H9 (cell line): Measurements from ENCODE around the gene PTTG1IP. TPM values are rescaled to one million over a fixed set of nuclear protein-coding genes. Genes with fewer than 3 reads are reported as not detected.

Source experiments
- DNase-seq: peaks from one replicate; pipeline ENCODE4 v3.0.0-alpha.2; 2017
- H2AFZ ChIP-seq: one replicate; pipeline ENCODE4 v1.6.1; 2013; ENCODE audit warnings: mild to moderate bottlenecking, low read length, control low read depth, moderate library complexity
- H2AK5ac ChIP-seq: 2 replicates; pipeline ENCODE4 v1.6.1; 2013; ENCODE audit warnings: low read length, control low read depth, mixed read lengths; ENCODE audit not compliant: insufficient read length
- H2BK120ac ChIP-seq: one replicate; pipeline ENCODE4 v1.6.1; 2013; ENCODE audit warnings: low read depth, mild to moderate bottlenecking, low read length, control low read depth, inconsistent platforms; ENCODE audit not compliant: poor library complexity, severe bottlenecking
- H2BK12ac ChIP-seq: 2 replicates; pipeline ENCODE4 v1.6.1; 2013; ENCODE audit warnings: low read length, control low read depth, mixed read lengths, low read depth; ENCODE audit not compliant: insufficient read length
- H2BK15ac ChIP-seq: 2 replicates; pipeline ENCODE4 v1.6.1; 2013; ENCODE audit warnings: low read depth, low read length, control low read depth
- H2BK20ac ChIP-seq: one replicate; pipeline ENCODE4 v1.6.1; 2013; ENCODE audit warnings: low read depth, mild to moderate bottlenecking, low read length, control low read depth, inconsistent platforms; ENCODE audit not compliant: poor library complexity, severe bottlenecking
- H2BK5ac ChIP-seq: 2 replicates; pipeline ENCODE4 v1.6.1; 2013; ENCODE audit warnings: low read length, control low read depth, mixed read lengths; ENCODE audit not compliant: insufficient read length
- H3K14ac ChIP-seq: 2 replicates; pipeline ENCODE4 v1.6.1; 2013; ENCODE audit warnings: low read length, control low read depth; ENCODE audit not compliant: insufficient read depth
- H3K18ac ChIP-seq: 2 replicates; pipeline ENCODE4 v1.6.1; 2013; ENCODE audit warnings: low read depth, mild to moderate bottlenecking, mixed read lengths, low read length, control low read depth; ENCODE audit not compliant: insufficient read length
- H3K23ac ChIP-seq: 2 replicates; pipeline ENCODE4 v1.6.1; 2013; ENCODE audit warnings: low read length, control low read depth, mixed read lengths, low read depth; ENCODE audit not compliant: insufficient read length
- H3K23me2 ChIP-seq: 2 replicates; pipeline ENCODE4 v1.6.1; 2013; ENCODE audit warnings: low read depth, mild to moderate bottlenecking, mixed read lengths, low read length, control low read depth; ENCODE audit not compliant: insufficient read length, poor library complexity, severe bottlenecking
- H3K27ac ChIP-seq: 2 replicates; pipeline ENCODE4 v1.5.1; 2013; ENCODE audit warnings: low read length, control low read depth, mixed read lengths, low read depth; ENCODE audit not compliant: insufficient read length
- H3K27me3 ChIP-seq: 2 replicates; pipeline ENCODE4 v1.6.1; 2013; ENCODE audit warnings: low read length, control low read depth, inconsistent platforms; ENCODE audit not compliant: insufficient read depth
- H3K4ac ChIP-seq: 2 replicates; pipeline ENCODE4 v1.6.1; 2013; ENCODE audit warnings: low read depth, mild to moderate bottlenecking, control low read depth, inconsistent platforms, low read length, moderate library complexity
- H3K4me1 ChIP-seq: 2 replicates; pipeline ENCODE4 v1.6.1; 2013; ENCODE audit warnings: low read length, control low read depth, inconsistent platforms; ENCODE audit not compliant: insufficient read depth
- H3K4me2 ChIP-seq: 2 replicates; pipeline ENCODE4 v1.6.1; 2013; ENCODE audit warnings: low read length, control low read depth, mixed read lengths; ENCODE audit not compliant: insufficient read length, insufficient read depth
- H3K56ac ChIP-seq: 2 replicates; pipeline ENCODE4 v1.6.1; 2013; ENCODE audit warnings: low read depth, mild to moderate bottlenecking, mixed read lengths, low read length, control low read depth; ENCODE audit not compliant: insufficient read length
- H3K79me1 ChIP-seq: 2 replicates; pipeline ENCODE4 v1.6.1; 2013; ENCODE audit warnings: low read depth, mild to moderate bottlenecking, moderate library complexity, low read length, control low read depth, inconsistent platforms; ENCODE audit not compliant: insufficient read depth, poor library complexity, severe bottlenecking
- H3K79me2 ChIP-seq: 2 replicates; pipeline ENCODE4 v1.6.1; 2013; ENCODE audit warnings: low read length, control low read depth, inconsistent platforms; ENCODE audit not compliant: insufficient read depth
- H3K9ac ChIP-seq: 2 replicates; pipeline ENCODE4 v1.6.1; 2013; ENCODE audit warnings: low read length, control low read depth, mixed read lengths; ENCODE audit not compliant: insufficient read length; ENCODE audit errors: extremely low read depth
- H3K9me3 ChIP-seq: one replicate; pipeline ENCODE4 v1.6.1; 2013; ENCODE audit warnings: low read depth, low read length, inconsistent platforms; ENCODE audit not compliant: control insufficient read depth
- H3T11ph ChIP-seq: one replicate; pipeline ENCODE4 v1.6.1; 2013; ENCODE audit warnings: mild to moderate bottlenecking, low read length, control low read depth, inconsistent platforms
- H4K20me1 ChIP-seq: one replicate; pipeline ENCODE4 v1.6.1; 2013; ENCODE audit not compliant: control insufficient read depth, insufficient read length, insufficient read depth
- H4K5ac ChIP-seq: 2 replicates; pipeline ENCODE4 v1.6.1; 2013; ENCODE audit warnings: low read depth, mild to moderate bottlenecking, mixed read lengths, low read length, control low read depth; ENCODE audit not compliant: insufficient read length
- H4K8ac ChIP-seq: replicated peaks from 2 replicates; pipeline ENCODE4 v1.6.1; 2013; ENCODE audit warnings: low read length, control low read depth, mixed read lengths, low read depth; ENCODE audit not compliant: insufficient read length
- H4K91ac ChIP-seq: 2 replicates; pipeline ENCODE4 v1.6.1; 2013; ENCODE audit warnings: low read depth, mild to moderate bottlenecking, moderate library complexity, mixed read lengths, low read length, control low read depth; ENCODE audit not compliant: insufficient read length
- H3K27ac Mint-ChIP-seq, 3 experiments: 2 replicates in 2 of 3; 3 replicates in 1 of 3; pipeline ENCODE4 v1.8.0; 2020 to 2021; ENCODE audit warnings: mixed read lengths in 3 of 3, mild to moderate bottlenecking in 1 of 3, moderate library complexity in 1 of 3
- H3K27me3 Mint-ChIP-seq: 2 replicates; pipeline ENCODE4 v1.8.0; 2021; ENCODE audit warnings: low read depth, mild to moderate bottlenecking, moderate library complexity, mixed read lengths
- H3K36me3 Mint-ChIP-seq, 3 experiments: 2 replicates in 2 of 3; 3 replicates in 1 of 3; pipeline ENCODE4 v1.8.0; 2020 to 2021; ENCODE audit warnings: low read depth in 3 of 3, mixed read lengths in 3 of 3; ENCODE audit not compliant: insufficient read depth in 1 of 3
- H3K4me1 Mint-ChIP-seq, 2 experiments: 2 replicates each; pipeline ENCODE4 v1.8.0; 2020; ENCODE audit warnings: mixed read lengths in 2 of 2
- H3K4me3 Mint-ChIP-seq, 2 experiments: 2 replicates in 1 of 2; 3 replicates in 1 of 2; pipeline ENCODE4 v1.8.0; 2020 to 2021; ENCODE audit warnings: mild to moderate bottlenecking in 2 of 2, mixed read lengths in 2 of 2, moderate library complexity in 1 of 2
- H3K9me3 Mint-ChIP-seq, 2 experiments: 2 replicates in 1 of 2; 3 replicates in 1 of 2; pipeline ENCODE4 v1.8.0; 2020; ENCODE audit warnings: mild to moderate bottlenecking in 2 of 2, mixed read lengths in 2 of 2, moderate library complexity in 1 of 2
- CTCF ChIP-seq: fragments of 200-600 bp; sonication (generic); conservative IDR thresholded peaks from 3 replicates; pipeline ENCODE4 v1.8.0; 2021; ENCODE audit warnings: antibody characterized with exemption, mild to moderate bottlenecking
- WGBS: extraction: QIAGEN DNeasy Blood & Tissue Kit; methylation state at CpG from one replicate; pipeline ENCODE4 v1.1.7; 2013; ENCODE audit warnings: missing lambda C conversion rate, low lambda C conversion rate, mixed read lengths; ENCODE audit not compliant: insufficient read length; ENCODE audit errors: extremely low coverage; 5-methylcytosine and 5-hydroxymethylcytosine counted together
- total RNA-seq: library from RNA; stranded (reverse); gene quantifications from 2 replicates; pipeline ENCODE4 v1.2.1, GENCODE V29; 2021

PTTG1IP gene
- total RNA-seq, 1 experiment from 2014 or later: 107 TPM

- Histone ChIP-seq H2BK15ac (no peak overlapping the region), H3K18ac (no peak overlapping the region), H2BK20ac (no peak overlapping the region), H2AK5ac (no peak overlapping the region), H4K91ac (no peak overlapping the region), H3K79me2 (no peaks in the 10 kb centered on the region), H2BK120ac (no peak overlapping the region), H3T11ph (no peak overlapping the region), H2BK12ac (no peak overlapping the region), H3K56ac (no peak overlapping the region), H2AFZ (no peak overlapping the region), H3K4ac (no peak overlapping the region), H3K4me2 (no peak overlapping the region), H4K20me1 (no peaks in the 10 kb centered on the region), H4K5ac (no peak overlapping the region), H3K14ac (no peak overlapping the region; the same call in 1 of the 2 replicates), H4K8ac (no peak overlapping the region), H3K9ac (no peak overlapping the region), H3K27me3 (no peaks in the 10 kb centered on the region), H3K27ac (no peak overlapping the region), H3K23ac (no peak overlapping the region), H3K23me2 (no peaks in the 10 kb centered on the region), H2BK5ac (no peak overlapping the region), H3K79me1 (no peaks in the 10 kb centered on the region), H3K9me3 (no peaks in the 10 kb centered on the region), H3K4me1 (no peaks in the 10 kb centered on the region)
- no peaks in the 10 kb centered on the region; a peak in 1 of 5 replicates for H3K9me3 Mint-ChIP-seq
- peaks cover 3% of the 10 kb centered on the region for H3K27me3 Mint-ChIP-seq
- no peaks in the 10 kb centered on the region for H3K36me3 Mint-ChIP-seq
- H3K27ac Mint-ChIP-seq: peak overlapping the region in 1 of 3 experiments; percentile 51; a peak in 3 of 7 replicates
- no peak for DNase-seq
- H3K4me1 Mint-ChIP-seq: 0 out of 4 replicates have a peak, but pooled peaks cover 0 to 3% of the 10 kb centered on the region in 2 experiments
- WGBS: no CpG with 5 or more reads among the region's 11 CpGs
- no peak for TF ChIP-seq CTCF
- no peak overlapping the region for H3K4me3 Mint-ChIP-seq
Observed at GRCh38 chr21:44887126-44887806, 13.8 kb upstream of the PTTG1IP start.
